HG03558 (cell line): ENCODE measurements around the gene CREG1.
"Not testable (repeated sequence)": the region's sequence is repeated elsewhere in the genome, so short reads cannot be mapped to it uniquely, and the experiment has no call there.

ENCODE experiments used
- ATAC-seq: cut with Tn5 transposase; IDR thresholded peaks from one replicate; pipeline ENCODE4 v1.9.1; 2021; ENCODE audit warnings: moderate number of reproducible peaks; ENCODE audit not compliant: unreplicated experiment; ENCODE audit errors: extremely low read depth

The CREG1 gene

DNA sequence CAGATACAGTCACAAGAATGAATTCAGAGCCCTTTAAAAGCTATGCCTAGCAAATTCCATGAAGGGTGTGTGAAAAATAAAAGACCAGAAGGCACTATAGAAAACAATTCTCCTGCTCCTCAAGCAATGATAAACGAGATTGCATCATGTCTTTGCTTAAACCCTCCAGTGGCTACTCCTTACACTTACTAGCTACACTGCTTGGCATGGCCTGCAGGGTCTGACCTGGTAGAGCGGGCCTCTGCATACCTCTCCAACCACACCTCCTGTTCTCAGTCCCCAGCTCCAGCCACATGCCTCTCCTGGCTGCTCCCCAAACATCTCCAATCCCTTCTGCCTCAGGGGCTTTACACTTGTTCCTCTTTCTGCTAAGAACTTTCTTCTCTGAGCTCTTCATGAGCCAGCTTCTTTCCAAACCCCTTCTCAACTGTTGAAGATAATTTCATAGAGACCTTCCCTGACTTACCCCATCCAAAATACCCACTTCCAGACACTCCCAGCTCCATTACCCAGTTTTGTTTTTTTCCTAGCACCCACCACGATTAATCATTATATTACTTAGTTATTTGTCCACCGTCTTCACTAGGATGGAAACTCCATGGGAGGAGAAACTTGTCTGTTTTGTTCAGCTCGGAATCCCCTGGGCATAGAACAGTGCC is 11.2 kb upstream of the CREG1 start:
- ATAC-seq = no peak

- no peak for ATAC-seq
Measured at GRCh38 chr1:167563579-167564246, 10.2 kb upstream of the CREG1 start.

- no peak for ATAC-seq
Measured at GRCh38 chr1:167562702-167563101, 9.1 kb upstream of the CREG1 start.

- ATAC-seq = no peak
Measured at GRCh38 chr1:167561753-167562152, 8.2 kb upstream of the CREG1 start.

DNA sequence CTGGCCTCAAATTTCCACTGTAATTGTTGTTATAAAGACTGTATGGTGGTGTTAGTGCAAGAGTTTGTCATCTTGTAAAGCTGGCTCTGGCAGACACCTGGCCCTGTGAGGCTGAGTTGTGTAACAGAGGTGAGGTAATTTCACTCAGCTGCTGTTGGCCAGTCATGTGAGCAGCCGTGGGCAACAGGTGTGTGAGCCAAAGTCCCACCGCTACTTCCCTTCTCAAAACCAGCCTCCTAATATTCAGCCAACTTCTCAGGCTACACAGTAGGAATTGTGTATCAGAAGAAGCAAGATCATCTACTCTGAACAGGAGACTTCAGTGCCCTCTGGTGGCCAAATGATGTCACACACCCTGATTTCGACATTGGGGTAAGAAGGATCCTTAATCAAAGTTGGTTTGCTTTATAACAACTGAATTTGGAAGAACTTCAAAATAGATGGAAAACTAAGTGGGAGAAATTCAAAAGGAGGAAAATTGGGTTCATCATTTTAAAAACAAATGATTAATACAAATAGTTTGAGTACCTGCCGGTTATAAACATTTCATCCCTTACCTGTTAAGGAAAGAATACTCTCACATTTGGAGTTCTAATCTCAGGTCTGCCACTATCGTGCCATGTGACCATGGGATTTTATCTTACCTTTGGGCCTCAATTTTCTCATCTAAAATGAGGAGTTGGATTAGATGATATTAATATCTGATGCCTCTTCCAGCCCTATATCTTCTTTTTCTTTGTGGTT is 2.6 kb upstream of the CREG1 start:
- no peak for ATAC-seq

DNA sequence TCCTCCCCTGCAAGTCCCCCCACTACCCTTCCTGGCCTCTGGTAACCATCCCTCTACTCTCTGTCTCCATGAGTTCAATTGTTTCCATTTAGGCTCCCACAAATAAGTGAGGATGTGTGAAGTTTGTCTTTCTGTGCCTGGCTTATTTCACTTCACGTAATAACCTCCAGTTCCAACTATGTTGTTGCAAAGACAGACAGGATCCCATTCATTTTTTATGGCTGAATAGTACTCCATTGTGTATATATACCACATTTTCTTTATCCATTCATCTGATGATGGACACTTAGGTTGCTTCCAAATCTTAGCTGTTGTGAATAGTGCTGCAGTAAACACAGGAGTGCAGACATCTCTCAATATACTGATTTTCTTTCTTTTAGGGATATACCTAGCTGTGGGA is 1.5 kb upstream of the CREG1 start:
- not testable (repeated sequence) for ATAC-seq

DNA sequence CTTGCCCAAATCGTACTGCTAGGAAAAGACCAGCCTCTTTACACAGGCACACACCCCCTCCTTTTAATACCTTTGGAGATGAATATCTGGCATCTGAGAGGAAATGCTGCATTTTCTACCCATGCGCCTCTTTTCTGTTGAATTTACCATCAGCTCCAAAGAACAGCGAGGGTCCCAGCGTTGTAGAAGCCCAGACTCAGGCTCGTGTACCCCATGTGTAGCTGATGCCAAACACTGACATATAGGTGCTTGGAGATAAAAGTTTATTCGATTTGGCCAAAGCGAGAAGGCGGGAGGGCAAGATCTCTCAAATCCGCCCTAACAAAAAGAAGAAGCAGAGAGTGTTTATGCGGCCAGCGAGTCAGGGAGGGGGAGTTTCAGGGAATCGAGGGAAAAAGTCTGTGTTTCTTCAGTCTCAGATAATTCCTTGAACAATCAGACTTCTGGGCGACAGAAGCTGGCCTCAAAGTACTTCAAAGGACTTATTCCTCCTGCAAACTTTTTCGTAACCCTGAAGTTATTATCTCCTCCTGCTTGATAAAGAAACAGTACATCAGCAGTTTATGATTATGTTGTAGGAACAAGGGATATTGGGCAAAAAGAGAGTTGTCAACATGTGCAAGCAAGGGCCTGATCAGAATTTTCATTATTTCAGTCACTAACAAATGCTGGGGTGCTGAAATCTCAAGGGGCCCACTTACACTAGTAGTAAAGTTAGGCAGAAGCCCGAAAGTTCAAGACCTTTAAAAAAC is 642 bp upstream of the CREG1 start:
- ATAC-seq = no peak

- no peak for ATAC-seq
Measured at GRCh38 chr1:167551362-167551761, 2.2 kb downstream of the CREG1 start.

- ATAC-seq = no peak
Measured at GRCh38 chr1:167548059-167548932, 5.3 kb downstream of the CREG1 start.

DNA sequence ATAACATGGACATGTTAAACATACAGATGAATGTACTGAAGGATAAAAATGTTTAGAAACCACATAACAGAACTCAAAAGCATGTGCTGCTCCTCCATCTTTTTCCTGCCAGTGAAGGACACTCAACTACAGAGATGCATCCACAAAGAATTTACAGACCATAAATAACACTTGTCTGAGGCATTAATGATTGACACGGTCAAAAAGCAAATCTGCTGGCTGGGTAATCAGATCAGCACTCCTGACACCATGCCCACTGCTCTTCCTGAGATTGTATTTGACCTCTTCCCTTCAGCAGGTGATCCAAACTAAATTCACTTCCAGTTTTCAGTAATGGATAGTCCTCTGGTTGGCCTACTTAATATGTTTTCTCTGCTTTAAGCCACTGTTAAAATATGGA is 6.6 kb downstream of the CREG1 start:
- no peak for ATAC-seq

DNA sequence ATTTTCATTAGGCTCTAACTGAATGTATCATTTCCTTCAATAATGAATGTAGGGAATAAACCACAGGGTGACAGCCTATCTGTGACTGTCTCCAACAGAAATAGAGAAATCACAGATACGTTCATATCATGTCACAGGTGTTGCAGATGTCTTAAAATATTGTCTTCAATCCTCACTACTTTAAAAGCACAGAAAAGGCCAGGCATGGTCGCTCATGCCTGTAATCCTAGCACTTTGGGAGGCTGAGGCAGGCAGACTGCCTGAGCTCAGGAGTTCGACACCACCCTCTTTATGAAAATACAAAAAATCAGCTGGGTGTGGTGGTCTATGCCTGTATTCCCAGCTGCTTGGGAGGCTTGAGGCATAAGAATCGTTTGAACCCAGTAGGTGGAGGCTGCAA is 8.2 kb downstream of the CREG1 start:
- no peak for ATAC-seq

DNA sequence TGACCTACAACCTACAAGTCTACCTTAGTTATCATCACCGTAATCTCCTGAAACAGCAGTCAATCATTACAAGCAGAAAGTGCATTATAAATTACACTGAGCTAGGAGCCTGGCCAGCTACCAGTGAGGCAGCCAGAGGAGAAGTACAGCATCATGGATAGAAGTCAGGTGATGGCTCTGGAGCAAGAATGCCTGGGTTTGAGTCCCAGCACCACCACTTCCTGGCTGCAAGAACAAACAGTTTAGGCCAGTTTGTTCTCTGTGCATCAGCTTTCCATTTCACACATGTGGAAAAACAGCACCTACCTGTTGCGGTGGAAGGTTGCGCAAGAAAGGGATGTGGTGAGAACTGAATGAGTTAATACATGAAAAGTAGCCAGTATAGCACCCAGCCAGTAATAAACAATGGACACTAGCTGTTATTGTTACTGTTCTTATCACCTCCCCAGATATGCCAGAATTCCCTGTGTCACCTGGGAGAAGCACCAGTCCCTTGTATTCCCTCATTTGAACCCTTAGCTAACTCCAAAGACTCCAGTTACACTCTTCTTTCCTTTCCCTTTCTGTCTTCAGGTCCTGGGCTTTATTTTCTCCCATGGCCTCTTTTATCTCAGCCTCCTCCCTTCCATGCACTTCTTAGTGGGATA is 9.0 kb downstream of the CREG1 start:
- ATAC-seq = no peak

DNA sequence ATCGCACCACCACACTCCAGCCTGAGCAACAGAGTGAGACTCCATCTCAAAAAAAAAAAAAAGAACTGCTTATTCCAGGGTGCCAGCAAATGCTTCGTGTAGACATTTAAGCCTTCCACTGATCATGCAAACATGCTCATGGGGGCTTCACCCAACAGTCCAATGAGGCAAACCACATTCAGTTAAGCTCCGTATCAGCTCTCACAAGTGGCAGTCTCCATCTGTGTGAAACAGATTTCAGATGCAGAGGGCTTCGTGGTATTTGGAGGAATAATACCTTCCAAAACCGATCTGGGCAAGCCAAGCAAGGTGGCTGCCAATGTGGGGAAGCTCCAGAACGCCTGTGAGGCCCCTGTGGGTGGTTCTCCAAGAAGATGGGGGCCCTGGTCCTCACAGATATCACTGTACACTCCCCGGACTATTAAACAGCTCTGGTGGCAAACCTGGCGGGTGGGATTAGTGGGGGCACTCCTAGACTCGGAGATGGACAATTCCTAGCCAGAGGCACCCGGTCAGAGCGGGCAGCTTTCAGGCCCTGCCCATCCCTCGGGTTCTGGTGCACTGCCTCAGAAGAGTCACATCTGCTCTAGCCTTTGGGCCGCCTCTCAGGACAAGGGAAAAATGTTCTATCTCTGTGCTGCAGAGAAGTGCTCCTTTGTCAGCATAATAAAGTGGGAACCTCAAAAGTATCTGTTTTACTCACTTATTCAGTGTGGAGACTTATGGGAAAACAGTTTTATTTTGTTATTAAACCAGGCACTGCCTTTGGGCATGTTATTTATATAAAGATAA is 10.2 kb downstream of the CREG1 start:
- no peak for ATAC-seq

GRCh38 chr1:167542109-167543032 is 11.2 kb downstream of the CREG1 start:
- no peak for ATAC-seq

DNA sequence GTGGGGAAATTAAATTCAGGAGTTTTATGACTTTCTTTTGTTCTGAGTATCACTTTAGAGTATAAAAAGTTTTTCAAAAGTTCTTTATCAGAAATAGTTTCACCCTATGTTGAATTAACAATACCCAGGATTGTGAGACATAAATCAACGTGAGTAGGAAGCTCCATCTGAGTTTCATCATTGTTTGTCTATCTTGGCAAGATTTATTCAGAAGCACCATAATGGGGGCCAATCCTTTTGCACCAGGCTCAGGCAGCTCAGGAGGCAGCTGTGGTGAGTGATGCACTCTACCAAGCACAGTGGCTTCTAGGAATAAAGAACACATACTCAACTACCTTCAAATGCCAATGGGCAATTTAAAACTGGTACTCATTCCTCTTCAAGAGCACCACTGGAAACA is 12.0 kb downstream of the CREG1 start:
- no peak for ATAC-seq

- no peak for ATAC-seq
Measured at GRCh38 chr1:167541003-167541402, 12.6 kb downstream of the CREG1 start.

DNA sequence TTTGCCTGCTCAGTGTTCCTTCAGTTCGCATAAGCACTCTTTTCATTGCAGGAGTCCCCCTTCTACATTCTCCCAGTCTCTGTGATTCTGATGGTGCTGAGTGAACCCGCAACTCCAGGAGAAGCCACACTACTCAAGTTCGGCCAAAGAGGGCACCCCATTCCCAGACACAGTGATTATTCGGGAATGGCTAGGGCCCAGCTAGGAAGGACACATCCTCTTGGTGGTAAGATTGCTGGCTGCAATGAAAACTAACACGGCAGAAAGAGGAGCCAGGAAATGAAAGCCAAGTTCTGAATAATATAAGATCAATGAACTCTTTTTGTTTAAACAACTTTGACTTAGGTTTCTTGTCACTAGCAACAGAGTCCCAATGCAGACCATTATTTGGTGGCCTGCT is 14.9 kb downstream of the CREG1 start:
- ATAC-seq = no peak
